ENCODE data around the gene L3MBTL4. TPM values are rescaled to one million over a fixed set of nuclear protein-coding genes. Genes with fewer than 3 reads are reported as not detected.

L3MBTL4 gene
- total RNA-seq, 1 donor from 2014 or later: 17.5 TPM

DNA sequence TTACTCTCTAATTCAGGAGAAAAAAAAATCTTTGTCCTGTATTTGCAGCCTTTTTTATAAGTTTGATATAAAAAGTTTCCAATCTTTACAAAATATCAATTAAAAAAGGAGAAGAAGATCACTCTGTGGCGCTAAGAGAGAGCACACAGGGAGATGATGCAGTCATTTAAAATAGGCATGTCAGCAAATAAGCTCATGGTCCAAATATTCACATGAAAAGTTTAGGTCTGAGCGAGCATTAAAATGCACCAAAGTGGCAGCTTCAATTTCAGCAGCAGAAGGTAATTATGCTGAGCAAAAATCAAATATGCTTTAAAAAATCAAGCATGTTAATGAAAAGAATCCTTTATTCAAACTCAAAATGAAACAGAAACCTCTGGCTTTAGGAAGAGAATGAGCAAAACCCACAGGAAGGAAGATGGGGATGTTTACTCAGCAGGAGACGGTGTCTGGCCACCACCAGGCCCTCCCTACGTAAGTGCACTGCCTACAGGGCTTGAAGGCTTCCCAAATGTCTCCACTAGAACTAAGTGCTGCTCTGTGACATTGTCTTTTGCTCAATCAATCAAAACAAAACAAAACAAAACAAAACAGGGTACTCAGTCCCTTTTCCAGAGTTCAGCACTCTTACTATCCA is 120.4 kb downstream of the L3MBTL4 start:
- no peak for TF ChIP-seq CTCF (IDR thresholded peaks at IDR 0.05; ENCODE audit: unreplicated experiment)
- Mint-ChIP-seq H3K9me3 (peaks cover 3% of the 10 kb centered on the region), H3K27ac (no peak overlapping the region), H3K4me3 (no peak overlapping the region), H3K4me1 (peaks cover 8% of the 10 kb centered on the region), H3K36me3 (no peaks in the 10 kb centered on the region), H3K27me3 (ENCODE audit: low read depth) (no peaks in the 10 kb centered on the region)
- no peak for DNase-seq (ENCODE audit: low spot score in 2 of 2, unreplicated experiment in 2 of 2)

DNA sequence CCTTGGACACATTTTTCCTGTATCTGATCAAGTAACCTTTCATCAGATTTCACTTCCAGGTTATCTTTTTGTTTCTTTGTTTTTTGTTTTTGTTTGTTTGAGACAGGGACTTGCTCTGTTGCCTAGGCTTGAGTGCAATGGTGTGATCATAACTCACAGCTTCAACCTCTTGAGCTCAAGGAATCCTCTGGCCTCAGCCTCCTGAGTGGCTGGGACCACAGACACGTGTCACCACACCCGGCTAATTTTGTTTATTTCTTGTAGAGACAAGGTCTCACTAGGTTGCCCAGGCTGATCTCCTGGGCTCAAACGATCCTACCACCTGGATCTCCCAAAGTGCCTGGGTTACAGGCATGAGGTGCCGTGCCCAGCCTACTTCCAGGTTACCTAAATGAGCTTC is 124.9 kb downstream of the L3MBTL4 start:
- peaks cover 4% of the 10 kb centered on the region for H3K36me3 Mint-ChIP-seq
- H3K4me1 Mint-ChIP-seq: peaks cover 9% of the 10 kb centered on the region
- H3K27me3 Mint-ChIP-seq (ENCODE audit: low read depth): no peaks in the 10 kb centered on the region
- H3K4me3 Mint-ChIP-seq: no peak overlapping the region
- TF ChIP-seq CTCF (IDR thresholded peaks at IDR 0.05; ENCODE audit: unreplicated experiment): no peak
- DNase-seq (ENCODE audit: low spot score in 2 of 2, unreplicated experiment in 2 of 2): no peak
- peak overlapping the region; percentile 64 for H3K27ac Mint-ChIP-seq
- peaks cover 3% of the 10 kb centered on the region for H3K9me3 Mint-ChIP-seq

- Mint-ChIP-seq H3K9me3 (peaks cover 1% of the 10 kb centered on the region), H3K4me3 (no peak overlapping the region), H3K4me1 (peaks cover 9% of the 10 kb centered on the region), H3K27me3 (ENCODE audit: low read depth) (no peaks in the 10 kb centered on the region), H3K36me3 (peaks cover 7% of the 10 kb centered on the region), H3K27ac (no peak overlapping the region)
- TF ChIP-seq CTCF (IDR thresholded peaks at IDR 0.05; ENCODE audit: unreplicated experiment): no peak
- DNase-seq (ENCODE audit: low spot score in 2 of 2, unreplicated experiment in 2 of 2): no peak
Observed at GRCh38 chr18:6286585-6286984, 128.1 kb downstream of the L3MBTL4 start.

DNA sequence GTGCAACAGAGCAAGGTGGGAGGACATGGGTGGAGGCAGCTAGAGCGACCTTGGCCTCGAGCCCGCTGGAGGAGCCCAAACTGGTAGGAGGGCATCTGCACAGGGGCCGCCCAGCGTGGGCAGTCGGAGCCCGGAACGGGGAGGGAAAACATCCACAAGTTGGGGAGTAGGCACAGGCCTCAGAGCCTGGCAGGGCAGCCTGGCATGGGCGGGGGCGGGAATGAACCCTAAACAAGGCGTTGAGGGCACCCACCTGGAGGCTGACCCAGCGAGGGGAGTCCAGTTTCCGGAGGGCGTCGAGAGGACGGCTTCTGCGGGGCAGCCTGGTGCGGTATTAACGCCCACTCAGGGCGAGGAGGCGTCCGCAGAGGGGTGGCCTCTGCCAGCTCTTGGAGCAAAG is 129.9 kb downstream of the L3MBTL4 start:
- no peaks in the 10 kb centered on the region for H3K27me3 Mint-ChIP-seq (ENCODE audit: low read depth)
- H3K9me3 Mint-ChIP-seq: no peaks in the 10 kb centered on the region
- H3K4me1 Mint-ChIP-seq: peaks cover 6% of the 10 kb centered on the region
- DNase-seq (ENCODE audit: low spot score in 2 of 2, unreplicated experiment in 2 of 2): no peak
- no peak overlapping the region for H3K4me3 Mint-ChIP-seq
- no peak for TF ChIP-seq CTCF (IDR thresholded peaks at IDR 0.05; ENCODE audit: unreplicated experiment)
- peaks cover 16% of the 10 kb centered on the region for H3K36me3 Mint-ChIP-seq
- no peak overlapping the region for H3K27ac Mint-ChIP-seq

DNA sequence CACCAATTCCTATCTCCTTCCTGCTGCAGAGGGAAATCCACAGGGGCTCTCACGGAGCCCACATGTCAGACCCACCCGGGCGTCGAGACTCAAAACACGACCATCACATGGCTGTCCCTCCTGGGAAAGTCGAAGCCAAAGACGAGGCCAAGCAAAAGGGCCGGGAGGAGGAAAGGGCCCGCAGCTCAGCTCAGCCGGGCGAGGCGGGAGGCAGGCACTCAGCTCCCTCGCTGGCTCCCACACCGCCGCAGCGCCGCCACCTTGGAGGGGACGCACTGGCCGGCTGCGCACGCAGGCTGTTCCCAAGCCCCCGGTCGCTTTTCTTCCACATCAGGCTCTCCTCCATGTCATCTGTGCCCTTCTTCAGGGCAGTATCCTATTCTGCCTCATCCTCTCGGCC is 130.4 kb downstream of the L3MBTL4 start:
- no peaks in the 10 kb centered on the region for H3K27me3 Mint-ChIP-seq (ENCODE audit: low read depth)
- H3K4me1 Mint-ChIP-seq: peaks cover 1% of the 10 kb centered on the region
- H3K4me3 Mint-ChIP-seq: no peak overlapping the region
- TF ChIP-seq CTCF (IDR thresholded peaks at IDR 0.05; ENCODE audit: unreplicated experiment): no peak
- H3K36me3 Mint-ChIP-seq: peaks cover 16% of the 10 kb centered on the region
- H3K27ac Mint-ChIP-seq: no peak overlapping the region
- H3K9me3 Mint-ChIP-seq: no peaks in the 10 kb centered on the region
- no peak for DNase-seq (ENCODE audit: low spot score in 2 of 2, unreplicated experiment in 2 of 2)

DNA sequence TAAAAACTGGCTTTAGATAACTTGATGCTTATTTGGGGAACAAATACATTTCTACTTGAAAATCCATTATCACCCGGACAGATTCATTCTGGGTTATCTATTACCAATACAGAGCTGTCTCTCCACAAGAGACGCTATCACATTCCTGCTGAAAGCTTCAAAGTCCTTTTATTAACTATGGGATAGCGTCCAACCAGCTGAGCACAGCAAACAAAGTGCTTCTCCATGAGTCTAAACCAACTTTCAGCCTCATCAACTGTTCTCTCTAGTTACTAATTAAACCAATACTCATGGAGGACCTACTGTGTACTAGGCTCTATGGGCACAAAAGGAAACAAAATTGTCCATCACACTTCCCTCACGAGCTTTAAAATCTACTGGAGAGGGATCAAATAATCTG is 132.8 kb downstream of the L3MBTL4 start:
- H3K4me1 Mint-ChIP-seq: no peaks in the 10 kb centered on the region
- H3K4me3 Mint-ChIP-seq: no peak overlapping the region
- H3K9me3 Mint-ChIP-seq: no peaks in the 10 kb centered on the region
- TF ChIP-seq CTCF (IDR thresholded peaks at IDR 0.05; ENCODE audit: unreplicated experiment): no peak
- H3K36me3 Mint-ChIP-seq: peaks cover 16% of the 10 kb centered on the region
- DNase-seq (ENCODE audit: low spot score in 2 of 2, unreplicated experiment in 2 of 2): no peak
- no peak overlapping the region for H3K27ac Mint-ChIP-seq
- H3K27me3 Mint-ChIP-seq (ENCODE audit: low read depth): no peaks in the 10 kb centered on the region
